Measurements from ENCODE around the gene NEURL2. TPM values are rescaled to one million over a fixed set of nuclear protein-coding genes. Genes with fewer than 3 reads are reported as not detected.
A peak's percentile ranks its signal among the peaks of the same experiment; 100 is the strongest.
"Not testable (repeated sequence)": the region's sequence is repeated elsewhere in the genome, so short reads cannot be mapped to it uniquely, and the experiment has no call there.

The NEURL2 gene
- total and polyA plus RNA-seq, 4 donors: 3.7 to 14.5 (median 5.2) TPM

- TF ChIP-seq CTCF (IDR thresholded peaks at IDR 0.05; ENCODE audit: low read depth, low read length, missing input control) (peak; percentile 25), TAF1 (conservative IDR thresholded peaks at IDR 0.05) (peak; percentile 42), MAX (IDR thresholded peaks at IDR 0.05) (no peak), RAD21 (IDR thresholded peaks at IDR 0.05) (peak; percentile 66 to 72)
- Histone ChIP-seq H3K4me1 (ENCODE audit: control insufficient read depth in 4 of 4, insufficient read depth in 4 of 4, low read length in 3 of 4) (peaks cover 7 to 27% (median 18%) of the 10 kb centered on the region in 4 donors), H3K4me3 (ENCODE audit: low read depth in 1 of 3, low read length in 3 of 3) (peak overlapping the region; percentile 58 to 71 (median 65)), H3K9me3 (ENCODE audit: control insufficient read depth in 4 of 4, low read length in 3 of 4) (no peaks in the 10 kb centered on the region), H3K27ac (ENCODE audit: low read depth in 1 of 2, low read length in 2 of 2) (peak overlapping the region; percentile 93 to 98), H3K9ac (ENCODE audit: low read depth in 1 of 2, low read length in 2 of 2) (peak overlapping the region; percentile 5 to 69), H3K36me3 (ENCODE audit: control insufficient read depth in 4 of 4, insufficient read depth in 3 of 4, low read depth in 1 of 4, low read length in 3 of 4) (peaks cover 0 to 13% (median 11%) of the 10 kb centered on the region in 4 donors), H3K27me3 (ENCODE audit: control insufficient read depth in 4 of 4, insufficient read depth in 4 of 4, low read length in 3 of 4) (no peaks in the 10 kb centered on the region)
- DNase-seq (ENCODE audit: low spot score): peak; percentile 70
- WGBS: 26% methylated on average over 22 of the region's 22 CpGs
These were observed 42.4 kb upstream of the NEURL2 start for GRCh38 chr20:45933266-45934045.

- H3K27me3 ChIP-seq (ENCODE audit: control insufficient read depth in 4 of 4, insufficient read depth in 4 of 4, low read length in 3 of 4); H3K9ac ChIP-seq (ENCODE audit: low read depth in 1 of 2, low read length in 2 of 2); H3K27ac ChIP-seq (ENCODE audit: low read depth in 1 of 2, low read length in 2 of 2); H3K9me3 ChIP-seq (ENCODE audit: control insufficient read depth in 4 of 4, low read length in 3 of 4); H3K4me3 ChIP-seq (ENCODE audit: low read depth in 1 of 3, low read length in 3 of 3); H3K36me3 ChIP-seq (ENCODE audit: control insufficient read depth in 4 of 4, insufficient read depth in 3 of 4, low read depth in 1 of 4, low read length in 3 of 4); DNase-seq (ENCODE audit: low spot score): not testable (repeated sequence)
- H3K4me1 ChIP-seq (ENCODE audit: control insufficient read depth in 4 of 4, insufficient read depth in 4 of 4, low read length in 3 of 4): peaks cover 7 to 39% (median 24%) of the 10 kb centered on the region in 4 donors
- WGBS: 85% methylated on average over 17 of the region's 17 CpGs
These were observed 40.7 kb upstream of the NEURL2 start for GRCh38 chr20:45931680-45932079.

- 45% methylated on average over 14 of the region's 14 CpGs for WGBS
- no peak overlapping the region for H3K9ac ChIP-seq (ENCODE audit: low read depth in 1 of 2, low read length in 2 of 2)
- H3K4me3 ChIP-seq (ENCODE audit: low read depth in 1 of 3, low read length in 3 of 3): no peak overlapping the region
- no peak for TF ChIP-seq REST (IDR thresholded peaks at IDR 0.05)
- TF ChIP-seq HNF4A (conservative IDR thresholded peaks at IDR 0.05): peak; percentile 43 to 57
- no peak for TF ChIP-seq EGR1 (IDR thresholded peaks at IDR 0.05; ENCODE audit: low read depth in 2 of 2)
- TF ChIP-seq CTCF (IDR thresholded peaks at IDR 0.05; ENCODE audit: low read depth, low read length, missing input control): no peak
- no peak for TF ChIP-seq GABPA (IDR thresholded peaks at IDR 0.05 in 1 of 2, conservative IDR thresholded peaks at IDR 0.05 in 1 of 2)
- TF ChIP-seq FOXA2 (IDR thresholded peaks at IDR 0.05): no peak
- TF ChIP-seq ZBTB33 (IDR thresholded peaks at IDR 0.05): no peak
- TF ChIP-seq JUND (IDR thresholded peaks at IDR 0.05): no peak
- TF ChIP-seq RXRA (IDR thresholded peaks at IDR 0.05): peak; percentile 42 to 75
- TF ChIP-seq TAF1 (conservative IDR thresholded peaks at IDR 0.05): no peak
- TF ChIP-seq MAX (IDR thresholded peaks at IDR 0.05): no peak
- TF ChIP-seq FOXA1 (IDR thresholded peaks at IDR 0.05): no peak
- TF ChIP-seq YY1 (IDR thresholded peaks at IDR 0.05): no peak
These were observed 36.3 kb upstream of the NEURL2 start for GRCh38 chr20:45927071-45927878.

More at GRCh38 chr20:45927071-45927878, 36.3 kb upstream of the NEURL2 start:
- H3K4me1 ChIP-seq (ENCODE audit: control insufficient read depth in 4 of 4, insufficient read depth in 4 of 4, low read length in 3 of 4): peaks cover 4 to 25% (median 17%) of the 10 kb centered on the region in 4 donors
- no peak overlapping the region for H3K27ac ChIP-seq (ENCODE audit: low read depth in 1 of 2, low read length in 2 of 2)
- DNase-seq (ENCODE audit: low spot score): no peak
- H3K36me3 ChIP-seq (ENCODE audit: control insufficient read depth in 4 of 4, insufficient read depth in 3 of 4, low read depth in 1 of 4, low read length in 3 of 4): no peaks in the 10 kb centered on the region
- H3K27me3 ChIP-seq (ENCODE audit: control insufficient read depth in 4 of 4, insufficient read depth in 4 of 4, low read length in 3 of 4): no peaks in the 10 kb centered on the region
- H3K9me3 ChIP-seq (ENCODE audit: control insufficient read depth in 4 of 4, low read length in 3 of 4): no peaks in the 10 kb centered on the region
